OCI-LY3 (cell line): ENCODE results near the gene OR4E1.

Source experiments
- H2AFZ ChIP-seq: fragments of 200-600, 300-600 bp; shearing (Covaris generic); 2 replicates; pipeline ENCODE4 v1.6.0; 2014; ENCODE audit warnings: antibody characterized with exemption, low read depth, low read length
- H3K27ac ChIP-seq: fragments of 200-600, 300-600 bp; sonication (generic); 2 replicates; pipeline ENCODE4 v1.5.1; 2014; ENCODE audit warnings: mild to moderate bottlenecking, low read length, moderate library complexity, mixed read lengths
- H3K27me3 ChIP-seq: fragments of 200-600, 300-600 bp; sonication (generic); 2 replicates; pipeline ENCODE4 v1.6.1; 2014; ENCODE audit warnings: low read depth, low read length, mixed read lengths
- H3K36me3 ChIP-seq: fragments of 200-600, 300-600 bp; sonication (generic); replicated peaks from 2 replicates; pipeline ENCODE3; 2014; ENCODE audit warnings: low read depth, low read length, mixed read lengths
- H3K4me1 ChIP-seq: fragments of 300-600, 200-600 bp; sonication (generic); 2 replicates; pipeline ENCODE4 v1.6.1; 2014; ENCODE audit warnings: low read length, mixed read lengths
- H3K4me2 ChIP-seq: fragments of 200-600, 300-600 bp; sonication (generic); 2 replicates; pipeline ENCODE4 v1.6.1; 2014; ENCODE audit warnings: low read length, mixed read lengths
- H3K4me3 ChIP-seq: fragments of 300-600, 200-600 bp; sonication (generic); 2 replicates; pipeline ENCODE4 v1.5.1; 2014; ENCODE audit warnings: antibody characterized with exemption, mild to moderate bottlenecking, low read length, moderate library complexity
- H3K79me2 ChIP-seq: fragments of 300-600, 200-600 bp; shearing (Covaris generic); 2 replicates; pipeline ENCODE4 v1.6.1; 2014; ENCODE audit warnings: mild to moderate bottlenecking, low read length, mixed read lengths
- H3K9ac ChIP-seq: fragments of 300-600, 200-600 bp; shearing (Covaris generic); 2 replicates; pipeline ENCODE4 v1.6.0; 2014; ENCODE audit warnings: mild to moderate bottlenecking, low read length, moderate library complexity
- H3K9me3 ChIP-seq: fragments of 200-600, 300-600 bp; shearing (Covaris generic); 2 replicates; pipeline ENCODE4 v1.6.1; 2014; ENCODE audit warnings: low read length, mixed read lengths; ENCODE audit not compliant: insufficient read depth
- H4K20me1 ChIP-seq: fragments of 200-600, 300-600 bp; sonication (generic); 2 replicates; pipeline ENCODE4 v1.6.1; 2016; ENCODE audit warnings: low read length, mixed read lengths; ENCODE audit not compliant: insufficient read depth
- CTCF ChIP-seq: fragments of 200-600, 300-600 bp; sonication (generic); IDR thresholded peaks from 2 replicates; pipeline ENCODE4 v1.5.1; 2014; ENCODE audit warnings: antibody characterized with exemption, low read length, low read depth
- EZH2phosphoT487 ChIP-seq: fragments of 200-600 bp; shearing (Covaris generic); IDR thresholded peaks from 2 replicates; pipeline ENCODE4 v1.6.1; 2018; ENCODE audit warnings: antibody characterized with exemption, mixed run types, low read depth

The OR4E1 gene

GRCh38 chr14:21653331-21653885, 20.2 kb downstream of the OR4E1 start, which contains the start of gene OR4E2:
Gene OR4E2 (plus strand): TSS chr14:21653835. CDS start chr14:21665083, 11,248 bp downstream.
- H3K36me3 ChIP-seq, result no peaks in the 10 kb centered on the region
- H3K9ac ChIP-seq, result no peak within 1 kb of the TSS
- TF ChIP-seq EZH2phosphoT487, result no peak
- TF ChIP-seq CTCF, result no peak
- H3K9me3 ChIP-seq, result no peaks in the 10 kb centered on the region
- no peak within 1 kb of the TSS for H3K4me3 ChIP-seq
- no peak within 1 kb of the TSS for H3K4me2 ChIP-seq
- no peaks in the 10 kb centered on the region for H3K4me1 ChIP-seq
- no peaks in the 10 kb centered on the region for H4K20me1 ChIP-seq
- no peak within 1 kb of the TSS for H2AFZ ChIP-seq
- H3K79me2 ChIP-seq, result no peaks in the 10 kb centered on the region
- no peak within 1 kb of the TSS for H3K27ac ChIP-seq
- H3K27me3 ChIP-seq, result peaks cover 25% of the 10 kb centered on the region

GRCh38 chr14:21652209-21652808, 21.3 kb downstream of the OR4E1 start:
- no peak overlapping the region for H3K9ac ChIP-seq
- no peaks in the 10 kb centered on the region for H3K79me2 ChIP-seq
- H3K27ac ChIP-seq, result no peak overlapping the region
- H3K4me3 ChIP-seq, result no peak overlapping the region
- no peaks in the 10 kb centered on the region for H4K20me1 ChIP-seq
- no peak overlapping the region for H2AFZ ChIP-seq
- no peaks in the 10 kb centered on the region for H3K9me3 ChIP-seq
- no peak overlapping the region for H3K4me2 ChIP-seq
- peaks cover 23% of the 10 kb centered on the region for H3K27me3 ChIP-seq
- TF ChIP-seq EZH2phosphoT487 (no peak), CTCF (no peak)
- no peaks in the 10 kb centered on the region for H3K4me1 ChIP-seq
- H3K36me3 ChIP-seq, result no peaks in the 10 kb centered on the region

GRCh38 chr14:21647380-21647779, 26.2 kb downstream of the OR4E1 start:
- no peaks in the 10 kb centered on the region for H3K36me3 ChIP-seq
- H3K4me2 ChIP-seq, result no peak overlapping the region
- no peaks in the 10 kb centered on the region for H3K4me1 ChIP-seq
- no peaks in the 10 kb centered on the region for H3K9me3 ChIP-seq
- no peak for TF ChIP-seq CTCF
- no peak for TF ChIP-seq EZH2phosphoT487
- H3K27me3 ChIP-seq, result peaks cover 26% of the 10 kb centered on the region
- H3K27ac ChIP-seq, result no peak overlapping the region
- H3K4me3 ChIP-seq, result no peak overlapping the region
- no peaks in the 10 kb centered on the region for H4K20me1 ChIP-seq
- no peak overlapping the region for H2AFZ ChIP-seq
- H3K79me2 ChIP-seq, result no peaks in the 10 kb centered on the region
- H3K9ac ChIP-seq, result no peak overlapping the region

- no peak overlapping the region for H3K4me3 ChIP-seq
- TF ChIP-seq CTCF (no peak), EZH2phosphoT487 (no peak)
- H3K79me2 ChIP-seq, result no peaks in the 10 kb centered on the region
- no peak overlapping the region for H3K9ac ChIP-seq
- H3K27me3 ChIP-seq, result peaks cover 23% of the 10 kb centered on the region; the same call in 1 of the 2 replicates
- H3K36me3 ChIP-seq, result no peaks in the 10 kb centered on the region
- H3K27ac ChIP-seq, result no peak overlapping the region
- no peaks in the 10 kb centered on the region for H3K9me3 ChIP-seq
- H4K20me1 ChIP-seq, result no peaks in the 10 kb centered on the region
- no peak overlapping the region for H2AFZ ChIP-seq
- no peaks in the 10 kb centered on the region for H3K4me1 ChIP-seq
- H3K4me2 ChIP-seq, result no peak overlapping the region
Observed at GRCh38 chr14:21643407-21643806, 30.2 kb downstream of the OR4E1 start.
